DMS 273 (cell line): Measurements from ENCODE around the gene CCL5.

Experiments
- DNase-seq: peaks from one replicate; lab custom pipeline; 2025; ENCODE audit not compliant: unreplicated experiment; lab: John Stamatoyannopoulos, UW

The CCL5 gene

GRCh38 chr17:35879773-35880654 is at the start of gene CCL5:
Gene CCL5 (minus strand): TSS chr17:35880360.
- DNase-seq: no peak

GRCh38 chr17:35927714-35928113 is 47.6 kb upstream of the CCL5 start:
- DNase-seq: no peak

GRCh38 chr17:35923609-35924114 is 43.5 kb upstream of the CCL5 start:
- DNase-seq: no peak

DNA sequence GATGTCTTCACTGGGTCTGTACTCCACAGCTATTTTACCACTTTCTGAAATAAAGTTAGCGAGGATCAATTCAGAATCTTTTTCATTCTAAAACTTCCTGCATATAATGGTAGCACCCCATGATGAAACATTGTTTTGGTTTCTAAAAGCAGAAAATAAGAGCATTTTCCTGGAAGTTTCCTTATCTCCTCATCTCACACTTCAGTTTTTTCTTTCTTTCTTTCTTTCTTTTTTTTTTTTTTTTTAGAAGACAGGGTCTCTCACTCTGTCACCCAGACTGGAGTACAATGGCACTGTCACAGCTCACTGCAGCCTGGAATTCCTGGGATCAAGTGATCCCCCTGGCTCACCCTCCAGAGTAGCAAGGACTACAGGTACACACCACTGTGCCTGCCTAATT is 40.1 kb upstream of the CCL5 start:
- no peak for DNase-seq

DNA sequence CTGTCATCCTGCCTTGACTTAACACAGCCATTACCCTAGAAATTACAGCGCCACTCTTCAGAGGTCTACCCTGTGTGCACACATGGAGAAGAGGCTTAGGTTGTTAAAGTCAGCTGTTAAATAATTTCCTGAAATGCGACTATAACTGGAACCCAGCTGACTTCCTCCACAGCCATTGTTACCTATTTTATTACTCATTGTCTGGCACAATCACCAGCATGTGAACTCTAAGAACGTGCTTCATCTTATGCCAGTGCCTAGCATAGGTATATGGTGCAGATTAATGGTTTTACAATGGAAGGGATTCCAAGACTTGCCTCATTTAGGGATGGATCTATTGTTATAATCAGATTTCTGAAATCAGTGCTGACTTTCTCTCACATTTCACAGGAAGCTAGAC is 38.5 kb upstream of the CCL5 start:
- DNase-seq: no peak

- no peak for DNase-seq
Observed at GRCh38 chr17:35917519-35918213, 37.5 kb upstream of the CCL5 start.

- DNase-seq: no peak
Observed at GRCh38 chr17:35915153-35915964, 35.2 kb upstream of the CCL5 start.

- DNase-seq: no peak
Observed at GRCh38 chr17:35914354-35914753, 34.2 kb upstream of the CCL5 start.

GRCh38 chr17:35913609-35914008 is 33.4 kb upstream of the CCL5 start:
- no peak for DNase-seq

DNA sequence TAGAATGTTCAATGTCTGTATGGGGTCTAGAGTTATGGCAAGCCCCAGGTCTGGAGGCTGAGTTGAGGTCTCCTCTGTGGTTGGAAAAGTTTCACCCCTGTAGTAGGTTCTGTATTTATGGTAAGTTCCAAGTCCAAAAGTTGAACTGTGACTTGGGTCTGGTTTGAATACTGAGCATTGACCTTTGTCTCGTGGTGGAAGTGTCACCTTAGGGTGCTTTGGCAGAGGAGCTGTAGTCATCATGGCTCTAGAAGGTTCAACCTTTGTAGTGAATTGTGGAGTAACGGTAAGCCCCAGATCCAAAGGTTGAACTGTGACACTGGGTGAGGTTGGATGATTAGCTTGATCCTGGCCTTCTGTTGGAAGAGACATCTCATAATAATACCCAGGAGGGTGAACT is 32.8 kb upstream of the CCL5 start:
- no peak for DNase-seq

- DNase-seq: no peak
Observed at GRCh38 chr17:35912339-35912912, 32.3 kb upstream of the CCL5 start.

DNA sequence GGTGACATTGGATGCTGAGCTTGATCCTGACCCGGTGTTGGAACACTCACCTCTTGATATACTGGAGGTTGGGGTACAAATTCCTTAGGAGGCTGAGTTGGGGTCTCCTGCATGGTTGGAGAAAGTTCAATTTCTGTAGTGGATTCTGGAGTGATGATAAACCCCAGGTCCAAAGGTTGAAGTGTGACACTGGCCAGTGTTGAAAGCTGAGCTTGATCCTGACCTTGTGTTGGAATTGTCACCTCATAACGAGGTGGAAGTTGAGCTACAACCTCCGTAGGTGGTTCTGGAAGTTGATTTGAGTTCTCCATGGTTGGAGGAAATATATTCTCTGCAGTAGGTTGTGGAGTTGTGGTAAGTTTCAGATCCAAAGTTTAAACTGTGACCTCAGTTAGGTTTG is 29.2 kb upstream of the CCL5 start:
- DNase-seq: no peak

GRCh38 chr17:35907691-35908090 is 27.5 kb upstream of the CCL5 start:
- no peak for DNase-seq

DNA sequence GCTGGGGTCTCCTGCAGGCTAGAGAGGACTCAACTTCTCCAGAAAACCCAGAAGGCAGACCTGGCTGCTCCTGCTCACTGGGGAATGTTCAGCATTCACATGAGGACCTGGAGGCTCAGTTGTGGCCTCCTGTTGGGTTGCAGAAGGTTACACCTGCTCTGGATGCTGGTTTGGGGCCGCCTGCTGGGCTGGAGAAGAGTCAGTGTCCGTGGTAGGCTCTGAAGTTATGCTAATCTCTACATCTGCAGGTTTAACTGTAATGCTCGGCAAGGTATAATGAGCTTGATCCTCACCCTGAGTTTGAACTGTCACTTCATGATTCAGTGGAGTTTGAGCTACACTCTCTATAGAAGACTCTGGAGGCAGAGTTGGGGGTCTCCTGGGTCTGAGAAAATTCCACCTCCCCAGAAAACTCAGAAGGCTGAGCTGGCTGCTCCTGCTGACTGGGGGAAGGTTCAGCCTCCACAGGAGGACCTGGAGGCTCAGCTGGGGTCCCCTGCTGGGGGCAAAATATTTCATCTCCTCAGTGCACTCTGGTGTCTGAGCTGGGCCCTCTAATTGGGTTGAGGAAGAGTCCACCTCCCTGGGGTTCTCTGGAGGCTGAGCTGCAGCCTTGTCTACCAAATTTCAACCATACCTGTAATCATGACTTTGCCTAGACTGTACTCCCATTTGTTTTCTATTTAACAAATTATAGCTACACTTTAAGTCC is 26.9 kb upstream of the CCL5 start:
- no peak for DNase-seq

DNA sequence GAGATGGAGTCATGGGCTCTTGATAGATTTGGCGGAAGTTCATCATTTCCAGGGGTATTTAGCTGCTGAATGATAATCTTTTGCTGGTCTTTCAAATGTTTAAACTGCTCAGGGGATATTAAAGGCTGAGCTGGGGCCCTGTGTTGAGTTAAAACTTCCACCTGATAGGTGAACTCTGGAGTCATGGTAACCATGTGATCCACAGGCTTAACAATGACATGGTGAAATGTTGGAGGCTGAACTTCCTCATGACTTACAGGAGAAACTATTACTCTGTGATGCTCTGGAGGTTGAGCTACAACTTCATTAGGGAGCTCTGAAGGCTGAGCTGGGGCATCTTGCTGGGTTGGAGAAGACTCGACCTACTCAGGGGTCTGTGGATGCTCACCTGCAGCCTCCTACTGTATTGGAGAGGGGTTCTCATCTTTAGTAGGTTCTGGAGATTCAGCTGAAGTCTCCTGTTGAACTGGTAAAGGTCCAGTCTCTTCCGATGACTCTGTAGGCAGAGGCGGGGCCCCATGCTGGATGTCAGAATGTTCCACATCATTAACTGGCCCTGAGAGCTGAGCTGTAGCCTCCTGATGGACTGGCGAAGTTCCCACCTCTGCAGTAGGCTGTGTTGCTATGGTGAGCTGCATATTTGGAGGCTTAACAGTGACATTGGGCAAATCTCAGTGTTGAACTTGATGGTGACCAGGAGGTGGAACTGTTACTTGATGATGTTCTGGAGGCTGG is 26.2 kb upstream of the CCL5 start:
- no peak for DNase-seq

GRCh38 chr17:35903451-35903850 is 23.3 kb upstream of the CCL5 start:
- DNase-seq: no peak

- no peak for DNase-seq
Observed at GRCh38 chr17:35901631-35902175, 21.5 kb upstream of the CCL5 start.

- no peak for DNase-seq
Observed at GRCh38 chr17:35900708-35901480, 20.7 kb upstream of the CCL5 start.

- no peak for DNase-seq
Observed at GRCh38 chr17:35900280-35900679, 20.1 kb upstream of the CCL5 start.
